GM18907 (cell line): Measurements from ENCODE around the gene F2.
A peak's percentile ranks its signal among the peaks of the same experiment; 100 is the strongest.
"Not testable (repeated sequence)": the region's sequence is repeated elsewhere in the genome, so short reads cannot be mapped to it uniquely, and the experiment has no call there.

Experiments used
- ATAC-seq: cut with Tn5 transposase; IDR thresholded peaks from one replicate; pipeline ENCODE4 v1.9.1; 2021; ENCODE audit warnings: mild to moderate bottlenecking, moderate library complexity; ENCODE audit not compliant: unreplicated experiment

F2 gene

GRCh38 chr11:46684367-46684766 is 34.6 kb upstream of the F2 start:
- no peak for ATAC-seq

GRCh38 chr11:46686886-46687795 is 31.9 kb upstream of the F2 start:
- ATAC-seq, result no peak

GRCh38 chr11:46690702-46691101 is 28.3 kb upstream of the F2 start:
- ATAC-seq, result no peak

GRCh38 chr11:46692450-46692849 is 26.6 kb upstream of the F2 start:
- no peak for ATAC-seq

- ATAC-seq, result no peak
These were observed 25.4 kb upstream of the F2 start for GRCh38 chr11:46693597-46694012.

- ATAC-seq, result no peak
These were observed 24.9 kb upstream of the F2 start for GRCh38 chr11:46694072-46694471.

GRCh38 chr11:46694607-46695006 is 24.4 kb upstream of the F2 start:
- no peak for ATAC-seq

GRCh38 chr11:46695345-46696211 is 23.4 kb upstream of the F2 start:
- no peak for ATAC-seq

GRCh38 chr11:46696212-46696558 is 22.8 kb upstream of the F2 start:
- ATAC-seq, result no peak

GRCh38 chr11:46697303-46697702 is 21.7 kb upstream of the F2 start:
- no peak for ATAC-seq

GRCh38 chr11:46697723-46698122 is 21.3 kb upstream of the F2 start:
- ATAC-seq, result no peak

- ATAC-seq, result no peak
These were observed 20.4 kb upstream of the F2 start for GRCh38 chr11:46698597-46698996.

GRCh38 chr11:46700241-46701077 is 18.6 kb upstream of the F2 start, which contains the start of the genes ARHGAP1 and ZNF408:
Gene ARHGAP1 (minus strand): TSS chr11:46700619. CDS start chr11:46696107, 4,512 bp downstream.
Gene ZNF408 (plus strand): TSS chr11:46701031. CDS start chr11:46701048, 17 bp downstream.
- ATAC-seq, result peak; percentile 93

GRCh38 chr11:46701078-46701654 is 17.8 kb upstream of the F2 start:
- peak; percentile 6 for ATAC-seq

GRCh38 chr11:46705070-46705688 is 13.8 kb upstream of the F2 start:
- ATAC-seq, result no peak

- no peak for ATAC-seq
These were observed 12.1 kb upstream of the F2 start for GRCh38 chr11:46706886-46707285.

GRCh38 chr11:46709351-46709750 is 9.7 kb upstream of the F2 start:
- ATAC-seq, result not testable (repeated sequence)

GRCh38 chr11:46710821-46711269 is 8.2 kb upstream of the F2 start:
- no peak for ATAC-seq

- no peak for ATAC-seq
These were observed 7.7 kb upstream of the F2 start for GRCh38 chr11:46711303-46711702.
